ENCODE measurements around the gene RIC3. TPM values are rescaled to one million over a fixed set of nuclear protein-coding genes. Genes with fewer than 3 reads are reported as not detected.

Gene RIC3, protein sequence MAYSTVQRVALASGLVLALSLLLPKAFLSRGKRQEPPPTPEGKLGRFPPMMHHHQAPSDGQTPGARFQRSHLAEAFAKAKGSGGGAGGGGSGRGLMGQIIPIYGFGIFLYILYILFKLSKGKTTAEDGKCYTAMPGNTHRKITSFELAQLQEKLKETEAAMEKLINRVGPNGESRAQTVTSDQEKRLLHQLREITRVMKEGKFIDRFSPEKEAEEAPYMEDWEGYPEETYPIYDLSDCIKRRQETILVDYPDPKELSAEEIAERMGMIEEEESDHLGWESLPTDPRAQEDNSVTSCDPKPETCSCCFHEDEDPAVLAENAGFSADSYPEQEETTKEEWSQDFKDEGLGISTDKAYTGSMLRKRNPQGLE
- 10 to 100 TPM; 12.5 to 13.8 TPM for total RNA-seq
- long read RNA-seq, transcript RIC3-203 (6 exons, 2,929 nt) = major isoform, 15 of 25 reads
- long read RNA-seq, partial matches to known transcripts = 3 of 25 reads
- long read RNA-seq, other reads (novel, unspliced or antisense) = 5 of 25 reads

DNA sequence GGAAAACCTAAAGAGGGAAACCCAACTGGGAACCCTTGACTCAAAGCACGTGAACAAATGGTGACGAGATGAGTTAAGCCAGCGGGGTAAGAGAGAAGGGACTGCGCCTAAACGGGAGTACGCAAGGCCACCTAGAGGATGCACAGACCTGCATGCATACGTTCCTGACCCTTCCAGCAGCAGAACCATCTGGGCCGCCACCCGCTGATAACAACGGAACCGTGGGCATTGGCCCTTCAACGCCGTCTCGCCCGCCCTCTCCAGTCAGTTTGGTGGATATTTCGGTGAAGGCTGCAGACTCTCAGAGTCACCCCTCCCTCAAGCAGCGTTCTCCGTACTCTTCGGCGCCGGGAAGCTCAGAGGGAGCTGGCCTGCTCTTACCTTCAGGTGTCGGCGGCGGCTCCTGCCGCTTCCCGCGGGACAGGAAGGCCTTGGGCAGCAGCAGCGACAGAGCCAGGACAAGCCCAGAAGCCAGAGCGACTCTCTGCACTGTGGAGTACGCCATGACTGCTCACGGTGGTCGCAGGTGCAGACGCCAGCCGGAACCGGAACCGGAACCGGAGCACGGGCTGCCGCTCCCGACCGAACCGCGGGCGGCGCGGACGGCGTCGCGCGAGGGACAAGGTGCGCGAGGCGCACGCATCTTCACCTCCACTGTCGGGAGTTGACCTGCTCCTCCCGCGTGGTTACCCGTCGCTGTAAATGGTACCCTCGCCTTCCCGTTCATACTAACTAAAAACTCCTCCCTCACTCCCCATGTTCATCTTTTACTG is at the start of gene RIC3:
Gene RIC3, minus strand, starts transcription at position 541 of the 773 bp plus-strand sequence. Its CDS starts 36 bp downstream, at position 505.
- peak; percentile 57 for DNase-seq
- peak; percentile 91 to 95 for ATAC-seq
- intact Hi-C loops (cut with DNase I) = no loop called here

DNA sequence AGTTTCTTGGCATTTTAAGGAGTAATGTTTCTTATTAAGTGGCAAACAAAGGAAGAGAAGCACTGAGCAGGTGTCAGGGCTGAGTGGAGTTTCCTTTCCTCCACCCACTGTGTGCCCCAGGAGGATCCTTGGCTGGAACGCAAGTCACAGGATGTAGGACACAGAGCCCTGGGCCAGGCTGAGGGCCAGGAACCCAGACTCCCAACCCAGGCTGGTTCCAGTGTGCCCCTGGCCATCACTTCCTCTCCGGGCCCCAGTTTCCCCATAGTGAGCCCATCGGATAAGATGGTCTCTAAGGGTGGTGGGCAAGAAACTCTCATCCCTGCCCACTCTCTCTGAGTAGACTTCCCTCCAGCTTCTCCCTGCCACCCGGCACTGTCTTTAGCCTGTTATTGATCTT is 49.6 kb upstream of the RIC3 start:
- DNase-seq (no peak), ATAC-seq (no peak)
- intact Hi-C loops (cut with DNase I) = no loop called here

DNA sequence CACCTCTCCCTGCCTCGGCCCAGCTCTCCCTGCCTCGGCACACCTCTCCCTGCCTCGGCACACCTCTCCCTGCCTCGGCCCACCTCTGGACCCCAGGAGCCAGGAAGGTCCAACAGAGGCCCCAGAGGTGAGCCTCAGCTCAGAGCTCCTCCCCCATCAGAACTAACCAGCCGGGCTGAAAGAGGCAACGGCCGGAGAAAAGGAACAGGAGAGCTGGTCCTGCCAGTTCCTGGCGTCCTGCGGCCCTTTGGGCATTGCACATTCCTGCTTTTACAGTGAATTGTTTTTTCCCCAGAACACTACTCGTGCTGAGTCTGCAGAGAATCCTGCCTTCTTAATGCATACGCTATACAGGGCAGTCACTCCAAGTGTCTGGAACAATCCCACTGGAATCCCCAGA is 49.1 kb upstream of the RIC3 start:
- no peak for DNase-seq
- intact Hi-C loops (cut with DNase I) = no loop called here
- no peak for ATAC-seq

DNA sequence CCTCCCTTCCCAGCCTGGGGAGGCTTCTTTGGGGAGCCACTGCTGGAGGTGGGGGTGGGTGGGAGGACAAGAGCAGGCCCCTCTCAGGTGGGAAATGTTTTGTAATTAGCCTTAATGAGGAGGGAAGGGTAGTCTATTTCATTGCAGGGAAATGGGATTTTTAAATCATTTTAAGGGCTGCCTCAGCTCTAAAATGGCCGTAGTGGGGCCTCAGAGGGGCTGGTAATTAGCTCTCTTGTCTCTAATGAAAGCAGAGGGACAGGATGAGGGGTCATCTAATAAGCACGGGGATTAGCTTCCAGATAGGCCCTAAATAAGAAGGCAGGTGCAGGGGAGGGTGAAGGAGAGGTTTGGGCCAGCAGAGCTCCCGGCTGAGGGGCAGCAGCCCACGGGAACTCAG is 48.3 kb upstream of the RIC3 start:
- ATAC-seq (no peak), DNase-seq (no peak)
- intact Hi-C loops (cut with DNase I) = no loop called here

DNA sequence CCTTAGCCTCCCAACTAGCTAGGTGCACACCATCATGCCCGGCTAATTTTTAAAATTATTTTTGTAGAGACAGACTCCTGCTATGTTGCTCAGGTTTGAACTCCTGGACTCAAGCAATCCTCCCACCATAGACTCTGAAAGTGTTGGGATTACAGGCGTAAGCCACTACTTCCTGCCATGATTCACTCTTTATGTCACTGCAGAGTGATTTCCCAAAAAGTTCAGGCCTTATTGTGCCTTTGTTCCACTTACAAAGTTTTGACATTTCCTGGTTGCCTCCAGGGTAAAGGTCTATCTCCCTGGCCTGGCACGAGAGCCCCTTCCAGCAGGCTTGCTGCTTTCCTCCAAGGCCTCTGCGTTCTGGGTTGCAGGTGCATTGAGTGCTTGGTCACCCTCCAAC is 44.6 kb upstream of the RIC3 start:
- ATAC-seq = no peak
- no peak for DNase-seq
- intact Hi-C loops (cut with DNase I) = no loop called here

DNA sequence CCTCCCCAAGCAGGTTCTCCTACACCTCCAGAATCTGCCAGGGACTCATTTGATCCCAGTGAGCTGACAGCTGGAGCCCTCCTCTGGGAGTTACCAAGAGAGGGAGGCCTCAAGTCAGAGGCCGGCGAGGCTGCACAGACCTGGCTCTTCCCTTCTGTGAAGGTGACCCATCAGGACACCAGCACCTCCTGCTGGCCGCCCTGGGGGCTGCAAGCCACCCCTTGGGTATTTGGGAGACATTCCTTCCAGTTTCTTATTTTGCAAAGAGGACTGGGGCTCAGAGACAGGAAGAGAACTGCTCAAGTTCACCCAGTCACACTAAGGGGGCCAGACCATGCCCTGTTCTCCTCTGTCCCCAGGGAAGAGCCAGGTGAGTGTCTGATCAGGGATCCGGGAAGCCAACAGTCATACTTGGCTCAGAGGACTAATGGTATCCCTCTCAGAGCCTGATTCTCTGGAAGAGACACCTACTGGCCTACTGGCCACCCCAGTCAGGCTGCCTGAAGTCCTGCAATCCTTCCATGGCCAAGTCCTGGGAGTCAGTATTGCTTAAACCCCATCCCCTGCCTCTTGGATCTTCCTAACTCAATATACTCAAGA is 40.5 kb upstream of the RIC3 start:
- no peak for DNase-seq
- ATAC-seq = no peak
- intact Hi-C loops (cut with DNase I) = no loop called here

DNA sequence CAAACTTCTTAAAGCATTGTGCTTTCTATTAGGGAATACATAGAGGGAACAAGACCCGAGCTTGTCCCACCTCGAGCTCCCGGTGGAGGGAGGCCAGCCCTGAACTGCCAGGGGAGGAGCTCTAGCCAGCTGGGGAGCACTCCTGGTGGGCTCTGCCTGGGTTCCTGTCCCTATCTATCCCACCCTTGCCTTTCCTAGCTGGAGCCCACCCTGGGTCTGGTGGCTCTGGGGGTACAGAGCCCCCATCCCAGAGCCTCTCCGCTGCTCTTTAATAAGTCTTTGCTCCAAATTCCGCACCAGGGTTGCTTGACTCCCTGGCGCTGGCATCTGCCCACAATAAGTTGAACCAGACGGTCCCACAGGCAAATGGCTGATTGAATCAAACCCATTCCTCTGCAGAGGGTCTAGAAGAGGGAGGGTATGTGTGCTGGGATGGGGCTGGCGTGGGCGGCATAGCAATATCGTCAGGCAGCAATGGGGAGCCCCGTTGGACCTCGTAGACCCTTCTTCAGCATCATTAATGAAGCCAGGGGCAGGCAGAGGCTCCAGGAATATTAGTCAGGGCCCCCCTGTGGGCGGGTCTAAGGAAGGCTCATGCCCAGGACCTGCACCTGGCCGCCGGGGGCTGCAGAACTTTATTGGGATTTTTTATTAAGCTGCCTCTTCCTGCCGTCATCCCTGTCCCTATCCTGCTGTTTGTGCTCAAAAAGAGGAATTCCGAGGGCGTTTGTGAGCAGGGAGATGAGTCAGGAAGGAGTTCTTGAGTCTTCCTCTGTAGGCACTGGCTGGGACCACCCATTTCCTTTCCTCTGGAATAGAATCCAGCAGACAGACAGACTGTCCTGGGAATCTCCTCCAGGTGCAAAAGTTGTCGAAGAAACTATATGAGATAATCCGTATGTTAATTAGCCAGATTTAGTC is 38.5 kb upstream of the RIC3 start:
- no peak for DNase-seq
- ATAC-seq = peak in 1 of 2 donors; percentile 10
- intact Hi-C loops (cut with DNase I) = no loop called here

DNA sequence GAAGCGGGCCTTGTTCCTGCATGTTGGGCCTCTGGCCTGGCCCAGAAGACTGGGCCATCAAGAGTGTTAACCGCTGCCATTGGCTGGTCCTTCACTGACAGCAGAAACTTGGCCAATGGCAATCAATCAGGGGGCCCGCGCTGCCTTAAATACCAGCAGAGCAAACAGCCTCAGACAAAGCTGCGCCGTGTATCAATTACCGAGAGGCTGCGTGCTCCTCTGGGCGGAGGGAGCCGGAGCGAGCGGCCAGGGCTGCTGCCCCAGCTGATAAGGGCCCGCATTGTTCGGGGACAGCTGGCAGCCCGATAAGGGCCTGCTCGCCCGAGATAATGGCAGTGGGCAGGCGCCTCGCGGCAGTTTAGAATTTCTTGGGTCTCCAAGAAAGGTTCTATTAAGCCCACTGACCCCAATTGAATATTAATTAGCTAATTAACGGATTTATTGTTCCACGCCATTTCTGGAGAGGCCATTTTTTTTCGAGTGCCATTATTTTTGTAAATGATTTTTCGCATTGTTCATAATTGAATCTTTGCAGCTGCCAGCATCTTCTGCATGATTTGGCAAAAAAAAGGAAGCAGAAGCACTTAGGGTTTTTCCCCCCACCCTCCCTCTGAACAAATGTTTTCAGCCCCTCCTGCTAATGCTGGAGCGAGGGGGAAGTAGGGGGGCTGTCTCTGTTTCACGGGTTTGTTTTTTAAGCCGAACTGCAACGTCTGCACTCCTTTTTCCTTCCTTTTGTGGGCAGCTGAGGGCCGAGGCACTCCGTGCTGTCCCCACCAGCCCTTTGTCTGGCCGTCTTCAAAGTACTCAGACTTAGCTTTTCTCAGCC is 37.6 kb upstream of the RIC3 start:
- intact Hi-C loops (cut with DNase I) = no loop called here
- DNase-seq = peak; percentile 73
- peak; percentile 74 to 83 for ATAC-seq

DNA sequence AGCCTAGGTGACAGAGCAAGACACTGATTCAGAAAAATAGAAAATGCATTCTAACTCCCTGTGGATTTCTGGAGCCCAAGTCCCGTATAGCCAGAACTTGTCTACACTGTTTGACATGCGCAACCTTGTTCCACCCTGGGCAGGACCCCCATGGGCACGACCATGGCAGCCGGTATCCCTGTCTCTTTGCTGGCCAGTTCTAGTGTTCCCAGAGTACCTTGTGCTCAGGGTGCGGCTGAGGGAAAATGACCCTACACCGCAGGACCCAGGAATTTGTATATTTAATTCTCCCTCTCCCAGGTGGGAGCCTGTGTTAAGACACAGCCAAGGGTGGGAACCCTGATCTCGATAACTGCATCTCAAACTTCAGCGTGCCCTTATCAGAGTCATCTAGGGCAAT is 36.7 kb upstream of the RIC3 start:
- intact Hi-C loops (cut with DNase I) = no loop called here
- ATAC-seq = no peak

DNA sequence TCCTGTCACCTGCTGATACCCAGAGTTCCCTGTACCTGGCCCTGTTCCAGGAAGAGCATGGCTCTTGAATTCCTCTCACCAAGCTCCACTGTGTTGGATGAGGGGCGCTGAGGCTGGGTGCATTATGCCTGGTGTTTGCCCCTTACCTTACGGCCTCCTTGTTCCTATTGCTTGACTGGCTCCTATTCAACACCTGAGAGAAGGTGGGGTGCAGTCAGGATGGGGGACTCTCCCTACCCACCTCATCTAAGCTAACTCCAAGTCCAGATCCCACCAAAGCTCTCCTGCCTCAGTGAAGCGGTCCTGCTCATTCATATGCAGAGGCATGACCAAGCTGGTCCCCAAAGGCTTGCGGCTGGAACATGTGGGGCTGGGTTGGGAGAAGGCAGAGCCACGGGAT is 35.8 kb upstream of the RIC3 start:
- no peak for DNase-seq
- ATAC-seq = no peak
- intact Hi-C loops (cut with DNase I) = no loop called here

More for the DNA sequence above, 36.7 kb upstream of the RIC3 start:
- no peak for DNase-seq

DNA sequence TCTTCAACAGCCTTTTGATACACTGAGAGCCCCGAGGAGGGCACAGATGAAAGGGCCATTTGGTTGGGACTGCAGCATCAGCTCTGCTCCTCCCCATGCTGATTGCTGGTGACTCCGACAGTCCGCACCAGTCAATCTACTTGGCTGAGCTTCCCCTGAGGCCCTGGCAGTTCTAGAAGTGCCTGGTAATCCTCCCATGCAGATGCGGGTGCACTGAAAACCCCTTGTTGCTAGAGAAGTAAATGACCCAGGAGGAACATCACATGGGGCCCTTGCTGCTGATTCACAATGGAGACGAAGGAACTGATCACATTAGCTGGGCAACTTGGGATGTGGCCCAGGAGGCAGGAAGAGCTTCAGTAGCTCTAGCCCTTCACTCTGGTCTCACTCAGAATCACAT is 35.2 kb upstream of the RIC3 start:
- DNase-seq (no peak), ATAC-seq (no peak)
- intact Hi-C loops (cut with DNase I) = no loop called here

DNA sequence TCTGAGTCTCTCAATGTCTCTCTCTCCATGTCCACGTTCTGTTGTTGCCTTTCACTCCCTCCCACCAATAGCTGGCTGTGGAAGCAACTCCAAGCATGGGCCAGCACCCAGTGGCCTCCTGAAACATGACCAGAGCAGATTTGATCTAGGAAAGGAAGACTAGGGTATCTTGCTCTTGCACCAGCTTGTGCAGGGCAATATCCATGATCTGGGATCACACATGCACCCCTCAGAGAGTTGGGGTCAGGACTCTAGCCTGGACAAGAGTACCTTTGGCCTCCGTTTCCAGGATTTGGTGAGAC is 34.5 kb upstream of the RIC3 start:
- DNase-seq (no peak), ATAC-seq (no peak)
- intact Hi-C loops (cut with DNase I) = no loop called here

DNA sequence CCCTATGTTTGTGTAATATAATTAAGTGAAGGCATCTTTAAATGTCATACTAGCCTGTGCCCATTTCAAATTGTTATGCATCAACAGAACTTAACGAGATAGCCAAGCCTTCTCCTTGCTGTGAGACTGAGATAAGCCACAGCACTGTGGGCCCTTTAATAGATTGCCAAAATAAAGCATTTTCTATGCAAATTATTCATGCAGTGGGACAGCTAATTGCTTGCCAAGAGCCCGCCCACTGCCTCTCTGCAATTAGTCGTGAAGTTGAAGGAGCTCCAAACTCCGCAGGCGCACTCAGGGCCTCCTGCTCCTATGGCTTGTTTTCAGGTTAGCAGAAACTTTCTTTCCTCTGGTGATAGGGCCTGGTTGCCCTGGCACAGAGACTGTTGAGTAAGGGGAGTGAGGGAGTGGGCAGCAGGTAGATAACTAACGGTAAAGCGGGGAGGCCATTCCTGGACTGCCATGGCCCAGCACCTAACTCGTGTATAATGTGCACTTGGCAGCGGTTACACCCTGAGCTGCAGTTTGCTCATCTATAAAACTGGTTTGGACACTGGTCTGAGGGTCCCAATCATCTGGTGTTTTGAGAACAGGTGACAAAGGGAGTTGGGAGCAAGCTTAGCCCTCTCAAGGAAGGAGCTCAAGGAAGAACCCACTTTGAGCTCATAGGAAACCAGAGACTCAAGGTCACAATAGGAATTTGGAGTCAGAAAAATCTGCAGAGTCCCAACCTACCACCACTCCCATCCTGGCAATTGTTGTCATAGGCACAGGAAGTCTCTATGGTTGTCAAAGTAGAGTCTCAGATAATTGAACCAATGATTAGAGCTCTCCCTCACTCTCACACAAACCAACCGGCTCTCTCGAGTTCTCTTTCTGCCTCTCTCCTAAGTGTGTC is 33.9 kb upstream of the RIC3 start:
- ATAC-seq (no peak), DNase-seq (no peak)
- intact Hi-C loops (cut with DNase I) = no loop called here

DNA sequence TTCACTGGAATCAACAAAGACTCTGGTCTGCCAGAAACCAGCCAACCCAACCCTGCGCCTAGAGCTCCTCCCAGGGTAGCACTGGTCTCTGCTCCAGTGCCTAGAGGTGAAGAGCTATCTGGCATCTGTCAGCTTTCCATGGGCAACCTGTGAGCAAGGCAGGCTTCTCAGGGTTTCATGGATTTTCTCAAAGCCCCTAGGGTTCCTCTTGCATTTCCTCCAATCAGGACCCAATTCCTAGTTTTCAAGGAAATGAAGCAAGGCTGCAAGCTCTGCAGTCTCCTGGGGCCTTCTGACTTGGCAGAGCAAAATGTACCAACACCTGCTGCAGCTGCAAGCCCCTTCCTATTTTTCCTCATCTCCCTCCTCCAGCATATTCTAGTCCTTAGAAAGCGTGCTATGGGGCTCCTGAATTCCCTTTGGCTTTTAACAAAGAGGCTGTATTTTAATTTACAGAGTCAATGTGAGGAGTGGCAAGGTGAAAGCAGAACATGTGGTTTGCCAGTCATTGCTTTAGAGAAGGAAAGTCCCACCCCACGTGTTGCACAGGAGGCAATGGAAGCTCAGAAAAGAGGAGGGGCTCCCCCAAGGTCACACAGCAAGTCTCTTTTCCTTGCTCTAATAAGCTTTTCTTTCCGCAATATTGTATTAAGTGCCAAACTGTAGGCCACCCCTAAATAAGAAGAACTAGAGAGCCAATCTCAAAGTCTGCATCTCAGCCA is 33.0 kb upstream of the RIC3 start:
- no peak for DNase-seq
- intact Hi-C loops (cut with DNase I) = no loop called here
- ATAC-seq = no peak

DNA sequence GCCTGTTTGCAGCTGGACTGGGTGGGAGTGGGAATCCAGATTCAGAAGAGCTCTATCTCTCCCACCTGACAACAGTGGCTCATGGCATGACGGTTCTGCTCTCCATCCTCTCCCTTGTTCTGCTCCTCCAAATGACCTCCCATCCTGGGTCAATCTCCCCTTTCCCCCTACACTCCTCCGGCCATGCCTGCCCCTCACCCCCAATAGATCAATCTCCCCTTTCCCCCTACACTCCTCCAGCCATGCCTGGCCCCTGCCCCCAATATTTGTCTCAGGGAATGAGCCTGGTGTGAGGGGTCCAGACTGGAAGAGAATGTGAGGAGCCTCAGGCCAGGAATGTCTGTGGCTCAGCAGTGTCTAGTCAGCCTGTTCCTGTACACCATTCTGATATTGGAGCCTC is 30.9 kb upstream of the RIC3 start:
- ATAC-seq (no peak), DNase-seq (no peak)
- intact Hi-C loops (cut with DNase I) = no loop called here

DNA sequence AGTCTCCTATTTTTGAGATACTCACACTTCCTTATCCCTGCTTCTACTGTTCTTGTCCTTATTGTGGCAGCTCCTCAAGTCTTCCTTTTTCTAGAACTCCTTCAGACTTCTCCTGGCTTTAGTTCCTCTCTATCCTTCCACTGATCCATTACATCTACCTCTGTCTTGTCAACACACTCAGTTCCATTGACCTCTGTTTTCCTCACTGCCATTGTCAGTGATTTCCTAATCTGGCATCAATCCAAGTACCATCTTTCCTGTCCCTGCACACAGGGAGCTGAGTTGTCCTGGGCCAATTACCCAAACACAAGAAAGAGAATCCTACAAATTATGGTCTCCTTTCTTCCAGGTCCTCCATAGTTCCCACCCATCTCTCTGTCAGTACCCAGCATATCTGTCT is 27.9 kb upstream of the RIC3 start:
- no peak for DNase-seq
- no peak for ATAC-seq
- intact Hi-C loops (cut with DNase I) = no loop called here

DNA sequence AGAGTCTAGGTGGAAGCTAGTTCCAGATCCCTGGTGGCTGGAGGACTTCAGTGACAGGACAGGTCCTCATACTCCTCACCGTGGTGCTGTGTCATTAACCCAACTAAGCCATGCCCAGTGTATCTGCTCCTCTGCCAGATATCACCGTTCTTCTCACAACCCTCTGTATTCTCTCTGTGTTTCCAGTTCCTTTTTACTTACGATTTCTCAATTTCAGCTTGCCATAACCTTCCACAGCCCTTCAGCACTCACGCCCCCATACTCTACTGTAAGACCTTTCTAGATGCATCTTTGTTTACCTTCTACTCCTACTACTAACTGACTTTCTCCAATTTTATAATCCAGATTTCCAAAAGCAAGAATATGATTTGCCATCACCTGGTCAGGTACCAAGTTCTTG is 26.1 kb upstream of the RIC3 start:
- DNase-seq (no peak), ATAC-seq (no peak)
- intact Hi-C loops (cut with DNase I) = no loop called here

Measured in left cardiac atrium (tissue), 4 donors.